ENCODE results near the gene KCNJ10. TPM values are rescaled to one million over a fixed set of nuclear protein-coding genes. Genes with fewer than 3 reads are reported as not detected.

Gene KCNJ10
- total RNA-seq, 1 experiment from 2014 or later: 0.08 TPM

DNA sequence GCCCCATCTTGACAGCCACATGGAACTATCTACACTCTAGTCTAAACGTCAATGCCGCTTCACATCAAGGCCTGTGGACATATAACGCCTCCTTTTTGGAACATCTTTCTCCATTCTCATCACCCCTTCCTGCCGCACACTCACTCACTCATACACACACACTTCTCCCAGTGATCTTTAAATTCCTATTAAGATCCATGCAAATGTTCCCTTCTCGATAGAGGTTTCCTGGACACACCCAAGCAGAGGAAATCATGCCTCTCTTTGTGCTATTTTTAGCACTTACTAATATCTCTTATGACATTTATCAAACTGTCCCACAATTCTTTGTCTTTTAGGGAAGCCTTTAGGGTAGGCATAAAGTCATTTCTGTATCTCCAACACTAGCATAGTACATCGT lies 87.7 kb downstream of the KCNJ10 start:
- ChIA-PET CTCF (no interaction called here), POLR2A (no interaction called here)
- DNase-seq (ENCODE audit: low read depth, low spot score) (no peak), ATAC-seq (no peak)
- Histone ChIP-seq H3K4me1 (ENCODE audit: control insufficient read depth, insufficient read depth, low read length) (no peaks in the 10 kb centered on the region), H3K36me3 (ENCODE audit: control insufficient read depth, insufficient read depth, low read length) (no peaks in the 10 kb centered on the region), H3K27ac (ENCODE audit: low read length) (no peak overlapping the region), H3K4me3 (ENCODE audit: low read depth in 2 of 2, low read length in 2 of 2) (no peak overlapping the region), H3K9me3 (ENCODE audit: control insufficient read depth, insufficient read depth, low read depth, low read length) (no peaks in the 10 kb centered on the region), H3K27me3 (ENCODE audit: control insufficient read depth, insufficient read depth, low read length) (peaks cover 10% of the 10 kb centered on the region)
- in situ Hi-C loops (cut with HindIII; ENCODE audit: low pct_unique_long_range_greater_than_20kb, low sequenced_read_pairs): no loop called here
- intact Hi-C loops (cut with micrococcal nuclease; ENCODE audit: unreplicated experiment): no loop called here
- TF ChIP-seq, protein P1, sequence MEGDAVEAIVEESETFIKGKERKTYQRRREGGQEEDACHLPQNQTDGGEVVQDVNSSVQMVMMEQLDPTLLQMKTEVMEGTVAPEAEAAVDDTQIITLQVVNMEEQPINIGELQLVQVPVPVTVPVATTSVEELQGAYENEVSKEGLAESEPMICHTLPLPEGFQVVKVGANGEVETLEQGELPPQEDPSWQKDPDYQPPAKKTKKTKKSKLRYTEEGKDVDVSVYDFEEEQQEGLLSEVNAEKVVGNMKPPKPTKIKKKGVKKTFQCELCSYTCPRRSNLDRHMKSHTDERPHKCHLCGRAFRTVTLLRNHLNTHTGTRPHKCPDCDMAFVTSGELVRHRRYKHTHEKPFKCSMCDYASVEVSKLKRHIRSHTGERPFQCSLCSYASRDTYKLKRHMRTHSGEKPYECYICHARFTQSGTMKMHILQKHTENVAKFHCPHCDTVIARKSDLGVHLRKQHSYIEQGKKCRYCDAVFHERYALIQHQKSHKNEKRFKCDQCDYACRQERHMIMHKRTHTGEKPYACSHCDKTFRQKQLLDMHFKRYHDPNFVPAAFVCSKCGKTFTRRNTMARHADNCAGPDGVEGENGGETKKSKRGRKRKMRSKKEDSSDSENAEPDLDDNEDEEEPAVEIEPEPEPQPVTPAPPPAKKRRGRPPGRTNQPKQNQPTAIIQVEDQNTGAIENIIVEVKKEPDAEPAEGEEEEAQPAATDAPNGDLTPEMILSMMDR (IDR thresholded peaks at IDR 0.05): no peak
- TF ChIP-seq POLR2AphosphoS5 (IDR thresholded peaks at IDR 0.05; ENCODE audit: low read depth, low read length) (no peak), SIN3A (IDR thresholded peaks at IDR 0.05; ENCODE audit: borderline replicate concordance, insufficient read depth, low read depth, low read length) (no peak), TCF7L2 (IDR thresholded peaks at IDR 0.05; ENCODE audit: low read depth, low read length) (no peak)
- no TSS peak for BruUV-seq (replicated peaks)

DNA sequence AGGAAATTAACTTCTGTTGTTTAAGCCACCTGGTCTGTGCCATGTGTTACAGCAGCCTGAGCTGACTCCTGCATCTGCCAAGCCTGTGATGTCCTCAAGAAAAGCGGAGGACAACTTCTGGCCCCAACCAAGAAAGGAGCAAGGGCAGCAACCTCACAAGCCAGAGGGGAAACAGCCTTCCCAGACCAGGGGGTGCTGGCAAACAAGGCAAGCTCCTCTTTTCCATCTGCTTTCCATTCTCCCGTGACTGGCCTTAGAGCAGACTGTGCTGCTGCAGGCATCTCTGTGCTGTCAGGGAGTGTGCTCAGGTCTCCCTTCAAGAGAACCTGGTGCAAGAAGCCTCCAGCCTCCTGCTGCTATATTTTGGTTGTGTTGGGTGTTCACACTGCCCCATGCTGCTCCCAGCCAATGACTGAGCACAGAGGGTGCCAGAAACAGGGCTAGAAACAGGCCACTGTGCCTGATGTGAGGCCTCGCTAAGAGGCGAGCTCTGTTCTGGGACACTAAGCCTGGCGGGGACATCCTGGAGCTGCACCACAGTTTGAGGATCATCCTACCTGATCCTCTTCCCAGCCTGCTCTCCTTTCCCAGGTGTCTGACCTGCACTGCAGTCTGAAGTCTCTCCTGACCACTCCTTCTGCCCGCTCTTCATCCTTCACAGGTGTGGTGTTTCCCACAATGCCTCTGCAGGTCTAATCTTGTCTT lies 88.5 kb downstream of the KCNJ10 start:
- no peak overlapping the region for H3K4me3 ChIP-seq (ENCODE audit: low read depth in 2 of 2, low read length in 2 of 2)
- H3K27ac ChIP-seq (ENCODE audit: low read length): no peak overlapping the region
- no peaks in the 10 kb centered on the region for H3K9me3 ChIP-seq (ENCODE audit: control insufficient read depth, insufficient read depth, low read depth, low read length)
- ChIA-PET CTCF (no interaction called here), POLR2A (no interaction called here)
- ATAC-seq: no peak
- intact Hi-C loops (cut with micrococcal nuclease; ENCODE audit: unreplicated experiment): no loop called here
- DNase-seq (ENCODE audit: low read depth, low spot score): no peak
- in situ Hi-C loops (cut with HindIII; ENCODE audit: low pct_unique_long_range_greater_than_20kb, low sequenced_read_pairs): no loop called here
- H3K27me3 ChIP-seq (ENCODE audit: control insufficient read depth, insufficient read depth, low read length): peaks cover 10% of the 10 kb centered on the region
- no TSS peak for BruUV-seq (replicated peaks)
- H3K4me1 ChIP-seq (ENCODE audit: control insufficient read depth, insufficient read depth, low read length): no peaks in the 10 kb centered on the region
- TF ChIP-seq, protein P2, sequence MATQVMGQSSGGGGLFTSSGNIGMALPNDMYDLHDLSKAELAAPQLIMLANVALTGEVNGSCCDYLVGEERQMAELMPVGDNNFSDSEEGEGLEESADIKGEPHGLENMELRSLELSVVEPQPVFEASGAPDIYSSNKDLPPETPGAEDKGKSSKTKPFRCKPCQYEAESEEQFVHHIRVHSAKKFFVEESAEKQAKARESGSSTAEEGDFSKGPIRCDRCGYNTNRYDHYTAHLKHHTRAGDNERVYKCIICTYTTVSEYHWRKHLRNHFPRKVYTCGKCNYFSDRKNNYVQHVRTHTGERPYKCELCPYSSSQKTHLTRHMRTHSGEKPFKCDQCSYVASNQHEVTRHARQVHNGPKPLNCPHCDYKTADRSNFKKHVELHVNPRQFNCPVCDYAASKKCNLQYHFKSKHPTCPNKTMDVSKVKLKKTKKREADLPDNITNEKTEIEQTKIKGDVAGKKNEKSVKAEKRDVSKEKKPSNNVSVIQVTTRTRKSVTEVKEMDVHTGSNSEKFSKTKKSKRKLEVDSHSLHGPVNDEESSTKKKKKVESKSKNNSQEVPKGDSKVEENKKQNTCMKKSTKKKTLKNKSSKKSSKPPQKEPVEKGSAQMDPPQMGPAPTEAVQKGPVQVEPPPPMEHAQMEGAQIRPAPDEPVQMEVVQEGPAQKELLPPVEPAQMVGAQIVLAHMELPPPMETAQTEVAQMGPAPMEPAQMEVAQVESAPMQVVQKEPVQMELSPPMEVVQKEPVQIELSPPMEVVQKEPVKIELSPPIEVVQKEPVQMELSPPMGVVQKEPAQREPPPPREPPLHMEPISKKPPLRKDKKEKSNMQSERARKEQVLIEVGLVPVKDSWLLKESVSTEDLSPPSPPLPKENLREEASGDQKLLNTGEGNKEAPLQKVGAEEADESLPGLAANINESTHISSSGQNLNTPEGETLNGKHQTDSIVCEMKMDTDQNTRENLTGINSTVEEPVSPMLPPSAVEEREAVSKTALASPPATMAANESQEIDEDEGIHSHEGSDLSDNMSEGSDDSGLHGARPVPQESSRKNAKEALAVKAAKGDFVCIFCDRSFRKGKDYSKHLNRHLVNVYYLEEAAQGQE (IDR thresholded peaks at IDR 0.05; ENCODE audit: insufficient read depth in 1 of 2, low read depth in 2 of 2, low read length in 1 of 2): no peak
- TF ChIP-seq TCF7L2 (IDR thresholded peaks at IDR 0.05; ENCODE audit: low read depth, low read length) (no peak), POLR2AphosphoS5 (IDR thresholded peaks at IDR 0.05; ENCODE audit: low read depth, low read length) (no peak), SIN3A (IDR thresholded peaks at IDR 0.05; ENCODE audit: borderline replicate concordance, insufficient read depth, low read depth, low read length) (no peak)
- TF ChIP-seq, protein P1 (IDR thresholded peaks at IDR 0.05): no peak
- no peaks in the 10 kb centered on the region for H3K36me3 ChIP-seq (ENCODE audit: control insufficient read depth, insufficient read depth, low read length)
